Osteoblast (primary cell): ENCODE measurements around the gene WWP2. TPM values are rescaled to one million over a fixed set of nuclear protein-coding genes. Genes with fewer than 3 reads are reported as not detected.
"Not testable (repeated sequence)": the region's sequence is repeated elsewhere in the genome, so short reads cannot be mapped to it uniquely, and the experiment has no call there.

Experiments used
- DNase-seq: peaks from one replicate; pipeline ENCODE4 v3.0.0; 2011; ENCODE audit warnings: low spot score, mixed read lengths; ENCODE audit not compliant: insufficient read length; ENCODE audit errors: missing footprints
- H2AFZ ChIP-seq: 2 replicates; pipeline ENCODE4 v1.6.0; 2011; ENCODE audit warnings: mild to moderate bottlenecking, low read length
- H3K27ac ChIP-seq: 2 replicates; pipeline ENCODE4 v1.5.1; 2011; ENCODE audit warnings: mild to moderate bottlenecking, low read depth, low read length, moderate library complexity
- H3K27me3 ChIP-seq: 2 replicates; pipeline ENCODE4 v1.6.0; 2012; ENCODE audit warnings: mild to moderate bottlenecking, control low read depth, inconsistent platforms, low read length, moderate library complexity; ENCODE audit not compliant: insufficient read depth
- H3K36me3 ChIP-seq: 2 replicates; pipeline ENCODE4 v1.5.1; 2011; ENCODE audit warnings: mild to moderate bottlenecking, low read length, control low read depth, moderate library complexity; ENCODE audit not compliant: insufficient read depth
- H3K4me1 ChIP-seq: 2 replicates; pipeline ENCODE4 v1.5.1; 2011; ENCODE audit warnings: mild to moderate bottlenecking, low read length, control low read depth, moderate library complexity; ENCODE audit not compliant: insufficient read depth
- H3K4me2 ChIP-seq: 2 replicates; pipeline ENCODE4 v1.6.0; 2011; ENCODE audit warnings: mild to moderate bottlenecking, low read length; ENCODE audit not compliant: insufficient read depth
- H3K4me3 ChIP-seq: fragments of 200-600 bp; sonication (generic); 3 replicates; pipeline ENCODE4 v1.5.1; 2012; ENCODE audit warnings: mild to moderate bottlenecking, low read length, inconsistent platforms; ENCODE audit not compliant: insufficient read depth
- H3K79me2 ChIP-seq: 2 replicates; pipeline ENCODE4 v1.6.0; 2012; ENCODE audit warnings: mild to moderate bottlenecking, low read length, control low read depth, inconsistent platforms; ENCODE audit not compliant: insufficient read depth
- H3K9me3 ChIP-seq: 2 replicates; pipeline ENCODE4 v1.5.1; 2011; ENCODE audit warnings: low read depth, low read length, control low read depth
- H4K20me1 ChIP-seq: 2 replicates; pipeline ENCODE4 v1.6.0; 2012; ENCODE audit warnings: mild to moderate bottlenecking, low read length, control low read depth; ENCODE audit not compliant: insufficient read depth
- total RNA-seq: library from RNA; depleted of rRNA; stranded (reverse); fragments of >200 nt; gene quantifications from 2 replicates; pipeline ENCODE4 v1.2.3, GENCODE V29; 2012

Gene WWP2
- total RNA-seq, 1 donor = 46.7 TPM

DNA sequence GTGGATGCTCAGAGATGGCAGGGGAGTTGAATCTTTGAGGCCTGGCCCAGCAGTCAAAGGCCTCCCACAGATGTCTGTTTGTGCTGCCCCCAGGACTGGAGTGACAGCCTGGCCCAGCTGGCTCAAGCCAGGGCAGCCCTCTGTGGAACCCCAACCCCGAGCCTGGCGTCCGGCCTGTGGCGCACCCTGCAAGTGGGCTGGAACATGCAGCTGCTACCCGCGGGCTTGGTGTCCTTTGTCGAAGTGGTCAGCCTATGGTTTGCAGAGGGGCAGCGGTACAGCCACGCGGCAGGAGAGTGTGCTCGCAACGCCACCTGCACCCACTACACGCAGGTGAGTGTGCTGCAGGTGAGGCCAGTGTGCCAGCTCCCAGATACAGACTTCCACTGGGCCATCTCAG is 192.1 kb downstream of the WWP2 start:
- H4K20me1 ChIP-seq, H3K79me2 ChIP-seq, H3K4me2 ChIP-seq, H3K27ac ChIP-seq, H3K4me1 ChIP-seq, H3K27me3 ChIP-seq, DNase-seq, H3K9me3 ChIP-seq, H2AFZ ChIP-seq, H3K4me3 ChIP-seq, H3K36me3 ChIP-seq: not testable (repeated sequence)

DNA sequence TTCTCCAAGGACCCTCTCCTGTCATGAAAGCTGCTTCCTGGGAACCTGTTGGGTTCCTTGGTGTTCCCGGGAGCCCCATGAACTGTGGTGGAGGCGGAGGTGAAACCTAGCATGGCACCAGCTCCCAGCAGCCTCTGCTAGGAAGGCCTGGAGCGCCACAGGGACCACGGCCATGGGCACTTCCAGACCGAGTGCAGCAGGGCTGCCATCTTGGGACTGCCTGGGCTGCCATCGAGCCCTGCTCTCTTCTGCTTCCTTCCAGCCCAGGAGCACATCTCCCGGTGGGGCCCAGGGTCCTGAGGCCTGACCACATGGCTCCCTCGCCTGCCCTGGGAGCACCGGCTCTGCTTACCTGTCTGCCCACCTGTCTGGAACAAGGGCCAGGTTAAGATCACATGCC is 201.2 kb downstream of the WWP2 start:
- H3K9me3 ChIP-seq, H3K4me1 ChIP-seq, H3K27ac ChIP-seq, H4K20me1 ChIP-seq, H2AFZ ChIP-seq, H3K4me3 ChIP-seq, H3K27me3 ChIP-seq, H3K4me2 ChIP-seq, DNase-seq, H3K79me2 ChIP-seq, H3K36me3 ChIP-seq: not testable (repeated sequence)

DNA sequence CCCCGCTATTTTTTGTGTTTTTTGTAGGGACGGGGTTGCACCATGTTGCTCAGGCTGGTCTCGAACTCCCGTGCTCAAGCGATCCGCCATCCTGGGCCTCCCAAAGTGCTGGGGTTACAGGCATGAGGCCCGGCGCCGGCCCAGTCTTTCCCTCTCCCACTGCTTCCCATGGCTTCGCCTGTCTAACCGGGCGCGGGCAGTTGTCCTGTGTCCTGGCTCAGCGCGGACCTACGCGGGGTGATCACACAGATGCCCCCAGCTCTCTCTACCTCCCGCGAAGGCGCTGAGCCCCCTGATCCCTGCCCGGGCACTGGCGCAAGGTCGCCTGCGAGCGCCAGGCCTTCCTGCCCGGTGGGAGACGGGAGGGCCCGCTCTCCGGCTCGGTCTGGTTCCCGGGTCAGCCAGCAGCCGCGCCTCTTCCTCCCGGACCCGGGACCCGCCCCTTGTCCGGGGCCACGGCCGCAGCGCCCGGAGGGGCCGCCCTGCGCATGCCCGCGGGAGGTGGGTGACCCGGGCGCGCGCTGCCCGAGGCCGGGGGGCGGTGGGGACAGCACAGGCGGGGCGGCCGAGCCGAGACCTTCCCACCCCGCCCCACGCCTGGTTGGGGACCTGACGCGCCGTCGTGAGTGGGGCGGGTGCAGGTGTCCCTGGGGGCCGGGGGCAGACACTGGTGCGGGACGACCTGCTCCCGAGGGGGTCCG is 203.0 kb downstream of the WWP2 start:
- not testable (repeated sequence) for H3K27me3 ChIP-seq, H3K4me1 ChIP-seq, H3K27ac ChIP-seq, H2AFZ ChIP-seq, H4K20me1 ChIP-seq, H3K79me2 ChIP-seq, H3K36me3 ChIP-seq, H3K9me3 ChIP-seq
- DNase-seq = peak; percentile 48
- H3K4me2 ChIP-seq = peak overlapping the region; percentile 39
- H3K4me3 ChIP-seq = peak overlapping the region; percentile 55

DNA sequence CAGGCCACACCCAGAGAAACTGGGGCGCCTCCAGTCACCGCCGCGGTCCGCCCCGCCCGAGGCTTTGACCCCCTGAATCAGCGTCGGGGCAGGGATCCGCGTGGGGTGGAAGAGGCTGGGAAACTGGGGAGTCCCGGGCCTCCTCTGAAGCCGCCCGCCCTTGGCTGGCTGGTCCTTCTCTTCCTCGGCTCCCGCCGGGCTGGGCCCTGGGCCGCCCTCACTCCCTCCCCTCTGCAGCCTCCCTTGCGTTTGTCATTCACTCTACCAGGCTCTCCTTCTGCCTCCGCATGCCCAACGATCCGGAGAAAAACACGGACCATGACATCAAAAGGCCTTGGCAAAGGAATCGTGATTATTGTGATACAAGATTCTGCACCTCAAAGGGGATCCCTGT is 203.5 kb downstream of the WWP2 start:
- DNase-seq, H3K36me3 ChIP-seq, H4K20me1 ChIP-seq, H3K4me2 ChIP-seq, H3K4me1 ChIP-seq, H3K27ac ChIP-seq, H3K27me3 ChIP-seq, H3K9me3 ChIP-seq, H2AFZ ChIP-seq, H3K79me2 ChIP-seq: not testable (repeated sequence)
- peak overlapping the region; percentile 55 for H3K4me3 ChIP-seq

DNA sequence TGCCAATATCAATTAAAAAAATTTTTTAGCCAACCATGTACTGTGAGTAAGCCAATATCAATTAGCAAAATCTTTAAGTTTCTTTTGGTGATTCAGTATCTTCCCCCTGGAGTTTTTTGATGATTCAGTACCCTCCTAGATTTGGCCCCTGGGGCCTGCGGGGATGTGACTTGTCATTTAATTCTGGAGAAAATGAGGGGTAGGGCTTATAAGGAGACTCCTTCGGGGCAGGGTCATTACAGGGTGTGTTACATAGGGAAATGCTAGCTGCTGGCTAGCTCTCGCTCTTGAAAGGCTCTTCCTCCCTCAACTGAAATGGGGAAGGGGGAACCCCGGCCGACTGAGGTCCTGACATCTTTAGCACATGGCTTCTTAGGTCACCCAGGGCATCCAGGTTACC is 205.6 kb downstream of the WWP2 start:
- not testable (repeated sequence) for H3K27me3 ChIP-seq, H3K9me3 ChIP-seq, H3K79me2 ChIP-seq, H4K20me1 ChIP-seq, H3K4me3 ChIP-seq, DNase-seq, H3K4me1 ChIP-seq, H2AFZ ChIP-seq, H3K4me2 ChIP-seq, H3K36me3 ChIP-seq, H3K27ac ChIP-seq

DNA sequence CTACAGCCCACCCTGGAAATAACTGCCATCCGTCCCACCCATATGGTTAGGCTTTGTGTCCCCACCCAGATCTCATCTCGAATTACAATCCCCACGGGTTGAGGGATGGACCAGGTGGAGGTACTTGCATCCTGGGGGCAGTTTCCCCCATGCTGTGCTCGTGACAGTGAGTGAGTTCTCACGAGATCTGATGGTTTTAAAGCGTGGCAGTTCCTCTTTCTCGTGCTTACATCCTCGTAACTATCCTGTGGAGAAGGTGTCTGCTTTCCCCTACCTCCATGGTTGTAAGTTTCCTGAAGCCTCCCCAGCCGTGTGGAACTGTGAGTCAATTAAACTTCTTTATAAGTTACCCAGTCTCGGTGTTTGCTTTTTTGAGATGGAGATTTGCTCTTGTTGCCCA is 206.0 kb downstream of the WWP2 start:
- not testable (repeated sequence) for H2AFZ ChIP-seq, H3K79me2 ChIP-seq, H3K9me3 ChIP-seq, H3K27me3 ChIP-seq, H3K4me3 ChIP-seq, H3K4me1 ChIP-seq, H3K27ac ChIP-seq, H3K36me3 ChIP-seq, H4K20me1 ChIP-seq, DNase-seq, H3K4me2 ChIP-seq

DNA sequence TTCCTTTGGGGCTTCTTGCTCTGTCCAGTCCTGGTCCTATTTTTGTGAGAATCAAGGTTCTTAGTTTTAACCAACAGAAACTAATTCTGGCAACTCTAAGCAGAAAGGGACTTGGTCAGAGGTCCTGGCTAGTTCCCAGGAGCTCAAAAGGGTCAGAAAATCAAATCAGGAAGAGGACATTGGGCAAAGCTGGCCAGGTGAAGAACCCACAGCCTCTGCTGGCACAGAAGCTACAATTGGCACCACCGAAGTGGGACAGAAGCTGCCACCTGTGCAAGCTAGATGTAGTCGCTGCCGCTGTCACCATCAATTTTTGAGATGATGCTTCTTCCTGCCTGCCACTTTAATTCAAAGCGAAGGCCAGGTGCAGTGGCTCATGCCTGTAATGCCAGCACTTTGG is 207.5 kb downstream of the WWP2 start:
- not testable (repeated sequence) for H3K9me3 ChIP-seq, H3K79me2 ChIP-seq, H2AFZ ChIP-seq, H3K4me2 ChIP-seq, H3K4me1 ChIP-seq, H3K27me3 ChIP-seq, H3K36me3 ChIP-seq, DNase-seq, H3K27ac ChIP-seq, H3K4me3 ChIP-seq, H4K20me1 ChIP-seq

DNA sequence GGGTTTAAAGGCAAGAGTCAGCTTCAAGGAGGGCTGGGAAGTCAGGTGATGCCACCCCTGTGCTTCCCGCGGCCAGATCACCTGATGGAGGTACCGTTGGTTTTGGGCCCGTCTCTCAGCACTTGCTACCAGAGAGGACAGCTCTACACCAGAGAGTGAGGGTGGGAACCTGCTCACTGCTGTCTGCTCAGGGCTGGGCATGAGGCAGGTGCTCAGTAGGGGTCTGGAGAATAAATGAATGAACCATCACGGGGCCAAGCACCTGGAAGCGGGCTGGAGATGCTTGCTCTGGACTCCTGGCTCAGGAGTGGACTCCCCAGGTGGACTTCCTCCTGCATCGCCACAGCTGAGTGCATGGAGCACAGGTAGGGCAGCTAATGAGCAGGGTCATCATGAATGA is 210.0 kb downstream of the WWP2 start:
- H4K20me1 ChIP-seq, H3K4me2 ChIP-seq, DNase-seq, H3K27ac ChIP-seq, H3K27me3 ChIP-seq, H3K9me3 ChIP-seq, H3K79me2 ChIP-seq, H3K4me1 ChIP-seq, H3K36me3 ChIP-seq, H2AFZ ChIP-seq, H3K4me3 ChIP-seq: not testable (repeated sequence)

DNA sequence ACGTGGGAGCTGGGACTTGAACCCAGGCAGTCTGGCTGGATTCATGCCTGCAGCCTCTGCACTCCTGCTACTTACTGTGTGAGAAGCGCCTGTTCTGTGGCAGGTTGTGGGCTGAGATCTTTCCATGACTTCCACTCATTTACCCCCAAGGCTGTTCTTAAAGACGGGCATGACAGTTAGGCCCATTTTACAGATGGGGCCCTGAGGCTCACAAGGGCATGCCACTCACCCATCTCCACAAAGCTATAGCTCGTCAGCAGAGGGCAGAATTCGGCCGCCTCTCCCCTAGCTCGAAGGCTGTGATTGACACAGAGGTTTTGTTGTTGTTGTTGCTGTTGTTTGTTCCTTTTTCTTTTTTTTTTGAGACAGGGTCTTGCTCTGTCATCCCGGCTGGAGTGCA is 210.8 kb downstream of the WWP2 start:
- not testable (repeated sequence) for H3K4me3 ChIP-seq, H3K9me3 ChIP-seq, H3K4me2 ChIP-seq, H3K27me3 ChIP-seq, H3K4me1 ChIP-seq, H4K20me1 ChIP-seq, H3K27ac ChIP-seq, H3K36me3 ChIP-seq, DNase-seq, H3K79me2 ChIP-seq, H2AFZ ChIP-seq
